GM12864 (cell line): ENCODE results near the gene AP2A1.

Source experiments
- DNase-seq: peaks from one replicate; pipeline ENCODE4 v3.0.0-alpha.2; 2011; ENCODE audit warnings: low read depth
- H3K4me3 ChIP-seq: 2 replicates; pipeline ENCODE4 v1.5.1; 2011; ENCODE audit warnings: mild to moderate bottlenecking, low read depth, low read length, control low read depth
- TF ChIP-seq, protein P1 (sequence below): IDR thresholded peaks from 2 replicates; pipeline ENCODE4 v1.5.1; 2011; ENCODE audit warnings: low read depth, mild to moderate bottlenecking, moderate library complexity, low read length, control low read depth, inconsistent platforms; ENCODE audit errors: missing control alignments

Gene AP2A1

DNA sequence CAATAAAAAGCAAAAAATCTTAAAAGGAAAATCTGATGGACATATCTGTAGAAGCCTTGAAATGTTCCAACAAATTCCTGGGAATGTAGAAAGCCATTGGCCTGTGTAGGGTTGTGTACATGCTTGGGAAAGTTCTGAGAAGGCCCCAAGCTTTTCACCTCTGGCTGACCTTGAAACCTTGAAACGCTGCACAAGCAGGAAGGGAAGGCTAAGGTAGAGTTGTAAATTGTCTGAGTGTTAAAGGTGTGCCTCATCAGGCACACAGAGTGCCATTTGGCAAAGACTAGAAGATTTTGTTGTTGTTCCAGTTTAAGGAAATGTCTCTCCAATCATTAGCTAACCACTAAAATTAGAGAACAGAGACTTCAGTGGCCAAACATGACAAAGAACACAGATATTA, 14.1 kb upstream of the AP2A1 start:
- TF ChIP-seq, protein P1, sequence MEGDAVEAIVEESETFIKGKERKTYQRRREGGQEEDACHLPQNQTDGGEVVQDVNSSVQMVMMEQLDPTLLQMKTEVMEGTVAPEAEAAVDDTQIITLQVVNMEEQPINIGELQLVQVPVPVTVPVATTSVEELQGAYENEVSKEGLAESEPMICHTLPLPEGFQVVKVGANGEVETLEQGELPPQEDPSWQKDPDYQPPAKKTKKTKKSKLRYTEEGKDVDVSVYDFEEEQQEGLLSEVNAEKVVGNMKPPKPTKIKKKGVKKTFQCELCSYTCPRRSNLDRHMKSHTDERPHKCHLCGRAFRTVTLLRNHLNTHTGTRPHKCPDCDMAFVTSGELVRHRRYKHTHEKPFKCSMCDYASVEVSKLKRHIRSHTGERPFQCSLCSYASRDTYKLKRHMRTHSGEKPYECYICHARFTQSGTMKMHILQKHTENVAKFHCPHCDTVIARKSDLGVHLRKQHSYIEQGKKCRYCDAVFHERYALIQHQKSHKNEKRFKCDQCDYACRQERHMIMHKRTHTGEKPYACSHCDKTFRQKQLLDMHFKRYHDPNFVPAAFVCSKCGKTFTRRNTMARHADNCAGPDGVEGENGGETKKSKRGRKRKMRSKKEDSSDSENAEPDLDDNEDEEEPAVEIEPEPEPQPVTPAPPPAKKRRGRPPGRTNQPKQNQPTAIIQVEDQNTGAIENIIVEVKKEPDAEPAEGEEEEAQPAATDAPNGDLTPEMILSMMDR = no peak
- DNase-seq = no peak
- H3K4me3 ChIP-seq = no peak overlapping the region

DNA sequence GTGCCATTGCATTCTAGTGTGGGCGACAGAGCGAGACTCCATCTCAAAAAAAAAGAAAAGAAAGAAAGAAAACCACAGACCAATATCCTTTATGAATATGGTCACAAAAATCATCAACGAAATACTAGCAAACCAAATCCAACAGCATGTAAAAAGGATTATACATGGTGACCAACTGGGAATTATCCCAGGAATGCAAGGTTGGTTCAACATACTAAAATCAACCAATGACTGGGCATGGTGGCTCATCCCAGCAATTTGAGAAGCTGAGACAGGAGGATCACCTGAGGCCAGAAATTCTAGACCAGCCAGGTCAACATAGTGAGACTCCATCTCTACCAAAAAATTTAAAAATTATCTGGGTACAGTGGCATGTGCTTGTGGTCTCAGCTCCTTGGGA, 10.8 kb upstream of the AP2A1 start:
- TF ChIP-seq, protein P1 = no peak
- no peak overlapping the region for H3K4me3 ChIP-seq
- no peak for DNase-seq

DNA sequence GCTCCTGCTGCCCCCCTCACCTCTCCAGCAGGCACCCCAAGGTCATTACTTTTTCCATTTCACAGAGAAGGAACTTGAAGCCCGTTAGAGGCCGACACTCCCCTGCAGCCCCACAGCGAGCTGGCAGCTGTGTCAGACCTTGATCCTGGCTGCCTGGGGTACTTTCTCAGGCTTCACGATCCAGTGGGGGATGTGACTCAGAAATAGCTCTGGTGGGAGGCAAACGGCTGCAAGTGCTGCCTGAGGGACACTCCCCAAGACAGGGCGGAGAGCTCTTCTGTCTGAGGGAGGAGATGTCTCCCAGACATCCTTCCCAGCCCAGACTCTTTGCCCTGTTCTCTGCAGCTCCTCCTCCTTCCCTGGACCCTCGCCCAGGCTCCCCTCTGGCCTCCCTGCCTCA, 8.5 kb upstream of the AP2A1 start:
- H3K4me3 ChIP-seq = no peak overlapping the region
- TF ChIP-seq, protein P1 = no peak
- no peak for DNase-seq

DNA sequence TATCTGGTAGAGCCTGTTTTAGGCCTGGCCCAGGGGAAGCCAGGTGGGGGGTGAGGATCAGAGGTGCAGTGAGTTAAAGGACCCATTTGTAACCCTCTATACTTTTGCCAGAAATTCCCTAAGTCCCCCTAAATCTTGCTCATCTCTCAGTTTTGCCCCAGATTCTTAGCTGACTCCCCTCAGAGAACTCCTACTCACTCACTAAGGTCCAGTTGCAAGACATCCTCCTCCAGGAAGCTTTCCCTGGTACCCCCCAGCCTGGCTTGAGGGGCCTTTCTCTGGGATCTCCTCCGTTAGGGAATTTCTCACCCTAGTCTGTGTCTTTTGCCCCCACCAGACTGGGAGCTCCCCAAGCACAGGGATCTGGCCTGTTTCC, 5.6 kb upstream of the AP2A1 start:
- H3K4me3 ChIP-seq = no peak overlapping the region
- DNase-seq = no peak
- TF ChIP-seq, protein P1 = no peak

DNA sequence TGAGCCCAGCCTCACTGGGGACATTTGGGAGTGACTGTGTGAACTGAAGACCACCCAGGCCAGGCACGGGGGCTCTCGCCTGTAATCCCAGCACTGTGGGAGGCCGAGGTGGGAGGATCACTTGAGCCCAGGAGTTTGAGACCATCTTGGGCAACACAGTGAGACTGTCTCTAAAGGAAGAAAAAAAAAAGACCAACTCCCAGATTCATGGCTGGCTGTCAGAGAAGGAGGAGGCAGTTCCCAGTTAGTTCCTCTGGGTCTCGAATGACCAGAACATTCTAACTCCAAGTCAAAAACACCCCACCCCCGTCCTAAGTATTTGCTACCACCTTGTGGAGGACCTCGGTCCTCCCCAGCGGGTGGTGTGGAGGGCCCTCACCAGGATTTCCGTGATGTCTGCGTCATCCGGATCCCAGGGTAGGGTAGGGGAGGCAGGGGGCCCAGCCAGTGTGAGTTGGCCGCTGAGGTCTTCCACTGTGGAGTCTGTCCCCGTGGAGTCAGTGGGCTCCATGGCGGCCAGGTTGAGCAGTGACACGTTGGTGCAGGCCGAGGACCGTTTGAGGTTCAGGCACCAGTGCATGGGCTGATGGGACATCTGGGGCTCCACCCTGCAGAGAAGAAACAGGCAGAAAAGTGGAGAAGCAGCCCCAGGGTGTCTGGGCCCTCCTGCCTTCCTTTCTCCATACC, 5.0 kb upstream of the AP2A1 start:
- DNase-seq = no peak
- TF ChIP-seq, protein P1 = no peak
- no peak overlapping the region for H3K4me3 ChIP-seq

DNA sequence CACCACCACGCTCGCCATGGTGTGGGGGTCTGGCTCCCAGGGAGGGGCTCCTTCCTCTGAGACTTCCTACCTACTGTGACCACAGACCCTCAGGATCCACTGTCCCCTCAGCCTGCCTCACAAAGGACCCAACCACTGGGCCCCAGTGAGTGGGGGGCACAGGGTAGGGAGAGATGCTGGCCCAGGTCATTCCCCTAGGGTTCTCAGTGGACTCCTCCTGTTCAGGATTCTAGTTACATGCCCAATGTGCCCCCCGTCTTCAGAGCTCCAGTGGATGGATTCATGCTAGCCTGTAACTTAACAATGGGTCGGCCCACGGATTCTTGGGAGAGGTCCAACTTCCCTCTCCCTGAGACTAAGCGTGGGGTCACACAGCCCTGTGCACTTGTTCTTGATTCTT, 3.6 kb upstream of the AP2A1 start, which contains the start of gene TSKS:
Gene TSKS, minus strand, starts transcription at position 77 of the 400 bp plus-strand sequence. Its CDS starts 59 bp downstream, at position 18.
- TF ChIP-seq, protein P1 = no peak
- no peak for DNase-seq
- no peak within 1 kb of the TSS for H3K4me3 ChIP-seq

DNA sequence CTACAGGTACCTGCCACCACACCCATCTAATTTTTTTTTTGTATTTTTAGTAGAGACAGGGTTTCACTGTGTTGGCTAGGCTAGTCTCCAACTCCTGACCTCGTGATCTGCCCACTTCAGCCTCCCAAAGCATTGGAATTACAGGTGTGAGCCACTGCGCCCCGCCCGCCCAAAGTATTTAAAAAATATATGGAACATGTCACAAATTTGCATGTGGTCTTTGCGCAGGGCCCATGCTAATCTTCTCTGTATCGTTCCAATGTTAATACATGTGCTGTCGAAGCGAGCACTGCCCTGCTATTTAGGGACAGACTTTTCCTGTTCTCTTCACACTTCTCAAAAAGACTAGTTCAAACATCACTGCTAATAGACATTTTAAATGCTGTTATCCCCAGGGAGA, 2.5 kb upstream of the AP2A1 start:
- no peak overlapping the region for H3K4me3 ChIP-seq
- TF ChIP-seq, protein P1 = no peak
- DNase-seq = no peak
